Lung (tissue), 12 donors: ENCODE data around the gene CDHR4. TPM values are rescaled to one million over a fixed set of nuclear protein-coding genes. Genes with fewer than 3 reads are reported as not detected.
"Not testable (repeated sequence)": the region's sequence is repeated elsewhere in the genome, so short reads cannot be mapped to it uniquely, and the experiment has no call there.

Experiments used
- ATAC-seq: fragments of 200-7000 bp; cut with Tn5 transposase; one replicate; pipeline ENCODE4 v1.9.1; 2020; ENCODE audit warnings: moderate number of reproducible peaks; ENCODE audit not compliant: insufficient read depth, low FRiP score
- DNase-seq, 3 donors: peaks; one replicate each; pipeline ENCODE4 v3.0.0-alpha.2; 2013 to 2017
- H3K27ac ChIP-seq, 2 donors: one replicate each; pipeline ENCODE4 v1.5.1; 2013; ENCODE audit warnings: mild to moderate bottlenecking in 2 of 2, moderate library complexity in 2 of 2, control low read depth in 1 of 2, inconsistent platforms in 1 of 2, low read depth in 1 of 2, low read length in 1 of 2
- H3K27me3 ChIP-seq, 3 donors: one replicate each; pipeline ENCODE4 v1.5.1; 2013; ENCODE audit warnings: low read length in 2 of 3; ENCODE audit not compliant: control insufficient read depth in 3 of 3, insufficient read depth in 3 of 3
- H3K36me3 ChIP-seq, 4 donors: one replicate each; pipeline ENCODE4 v1.5.1; 2013; ENCODE audit warnings: low read length in 4 of 4, mild to moderate bottlenecking in 1 of 4, moderate library complexity in 1 of 4; ENCODE audit not compliant: control insufficient read depth in 4 of 4, insufficient read depth in 4 of 4
- H3K4me1 ChIP-seq, 5 donors: one replicate each; pipeline ENCODE4 v1.5.1; 2013; ENCODE audit warnings: low read length in 5 of 5, mild to moderate bottlenecking in 2 of 5, moderate library complexity in 1 of 5; ENCODE audit not compliant: control insufficient read depth in 5 of 5, insufficient read depth in 5 of 5
- H3K4me3 ChIP-seq: one replicate; pipeline ENCODE4 v1.5.1; 2013; ENCODE audit warnings: mild to moderate bottlenecking, control low read depth, moderate library complexity
- H3K9ac ChIP-seq, 2 donors: one replicate each; pipeline ENCODE4 v1.5.1; 2013; ENCODE audit warnings: low read length in 2 of 2, control low read depth in 1 of 2; ENCODE audit not compliant: insufficient read depth in 1 of 2
- H3K9me3 ChIP-seq, 4 donors: one replicate each; pipeline ENCODE4 v1.5.1; 2013; ENCODE audit warnings: low read length in 3 of 4, mild to moderate bottlenecking in 1 of 4, moderate library complexity in 1 of 4; ENCODE audit not compliant: control insufficient read depth in 4 of 4, insufficient read depth in 3 of 4
- CTCF ChIP-seq: IDR thresholded peaks from 2 replicates; pipeline ENCODE4 v1.5.1; 2012; ENCODE audit warnings: mild to moderate bottlenecking; ENCODE audit errors: control extremely low read depth, extremely low read depth
- WGBS, 2 donors: extraction: QIAGEN DNeasy Blood & Tissue Kit; methylation state at CpG; one replicate each; pipeline ENCODE4 v1.1.7; 2013; 5-methylcytosine and 5-hydroxymethylcytosine counted together
- polyA plus RNA-seq, 2 donors: library from polyadenylated mRNA; stranded (reverse); fragments of 200-250 nt; gene quantifications; one replicate each; pipeline ENCODE4 v1.2.1, GENCODE V29; 2013
- total RNA-seq, 2 donors: library from RNA; depleted of rRNA in 1 of 2; stranded (reverse); fragments of >200 nt in 1 of 2; gene quantifications; one replicate each; pipeline ENCODE4 v1.2.1, GENCODE V29; 2014 to 2021
- donor health status: control.
- donor health status: control.
- donor health status: Bipolar disorder and iron deficiency.
- donor health status: healthy.
- donor health status: DM: yes; HTN: yes; CAD: no.

The CDHR4 gene
- total and polyA plus RNA-seq, 4 donors, result 6.3 to 27.0 (median 8.8) TPM

GRCh38 chr3:49779358-49780079 lies 20.2 kb downstream of the CDHR4 start:
- no peak for ATAC-seq
- DNase-seq, result no peak
- Histone ChIP-seq H3K27ac (no peak overlapping the region), H3K9ac (no peak overlapping the region), H3K4me1 (peaks cover 0 to 7% (median 0%) of the 10 kb centered on the region in 5 donors), H3K36me3 (peaks cover 0 to 15% (median 9%) of the 10 kb centered on the region in 4 donors), H3K27me3 (no peaks in the 10 kb centered on the region), H3K4me3 (no peak overlapping the region), H3K9me3 (no peaks in the 10 kb centered on the region)
- 91 to 95% methylated on average over 5 of the region's 5 CpGs for WGBS, 2 donors
- TF ChIP-seq CTCF, result no peak

GRCh38 chr3:49776101-49776500 lies 23.6 kb downstream of the CDHR4 start:
- 94 to 96% methylated on average over 8 of the region's 8 CpGs for WGBS, 2 donors
- not testable (repeated sequence) for H3K9ac ChIP-seq, H3K4me1 ChIP-seq, ATAC-seq, H3K9me3 ChIP-seq, H3K27me3 ChIP-seq, H3K27ac ChIP-seq, H3K4me3 ChIP-seq, DNase-seq
- H3K36me3 ChIP-seq, result peaks cover 0 to 13% (median 6%) of the 10 kb centered on the region in 4 donors

- Histone ChIP-seq H3K4me1 (peaks cover 0 to 3% (median 0%) of the 10 kb centered on the region in 5 donors), H3K9me3 (no peaks in the 10 kb centered on the region), H3K27me3 (no peaks in the 10 kb centered on the region), H3K9ac (no peak overlapping the region), H3K36me3 (peaks cover 0 to 13% (median 6%) of the 10 kb centered on the region in 4 donors), H3K4me3 (no peak overlapping the region), H3K27ac (no peak overlapping the region)
- TF ChIP-seq CTCF, result no peak
- DNase-seq (no peak), ATAC-seq (no peak)
- WGBS, 2 donors, result 50 to 82% methylated on average over 3 of the region's 3 CpGs
Observed at GRCh38 chr3:49775538-49775937, 24.1 kb downstream of the CDHR4 start.

GRCh38 chr3:49772703-49773102 lies 27.0 kb downstream of the CDHR4 start:
- DNase-seq (no peak), ATAC-seq (no peak)
- H3K4me1 ChIP-seq, result peaks cover 0 to 10% (median 4%) of the 10 kb centered on the region in 5 donors
- H3K36me3 ChIP-seq, result peaks cover 0 to 14% (median 5%) of the 10 kb centered on the region in 4 donors
- no peak overlapping the region for H3K27ac ChIP-seq
- WGBS, 2 donors, result 96 to 98% methylated on average over 2 of the region's 2 CpGs
- H3K9ac ChIP-seq, result no peak overlapping the region
- H3K4me3 ChIP-seq, result no peak overlapping the region
- no peaks in the 10 kb centered on the region for H3K9me3 ChIP-seq
- no peak for TF ChIP-seq CTCF
- H3K27me3 ChIP-seq, result no peaks in the 10 kb centered on the region
